Lower lobe of right lung (tissue), 2 donors: ENCODE data around the gene CARF. TPM values are rescaled to one million over a fixed set of nuclear protein-coding genes. Genes with fewer than 3 reads are reported as not detected.
A peak's percentile ranks its signal among the peaks of the same experiment; 100 is the strongest.
"Not testable (repeated sequence)": the region's sequence is repeated elsewhere in the genome, so short reads cannot be mapped to it uniquely, and the experiment has no call there.

Source experiments
- ATAC-seq, 2 donors: fragments of 200-7000 bp; cut with Tn5 transposase; one replicate each; pipeline ENCODE4 v1.9.1; 2020 to 2022; ENCODE audit warnings: mild to moderate bottlenecking in 2 of 2, moderate library complexity in 2 of 2
- DNase-seq: peaks from one replicate; pipeline ENCODE4 v3.0.0-alpha.2; 2020
- H3K27ac ChIP-seq: fragments of 200-600 bp; one replicate; pipeline ENCODE4 v1.8.0; 2022
- H3K27me3 ChIP-seq: fragments of 200-600 bp; one replicate; pipeline ENCODE4 v1.8.0; 2022; ENCODE audit warnings: low read depth
- H3K36me3 ChIP-seq: fragments of 200-600 bp; one replicate; pipeline ENCODE4 v1.8.0; 2022; ENCODE audit warnings: mild to moderate bottlenecking
- H3K4me1 ChIP-seq: fragments of 200-600 bp; one replicate; pipeline ENCODE4 v1.8.0; 2022
- H3K4me3 ChIP-seq: fragments of 200-600 bp; one replicate; pipeline ENCODE4 v1.8.0; 2022; ENCODE audit warnings: mild to moderate bottlenecking
- H3K9me3 ChIP-seq: fragments of 200-600 bp; one replicate; pipeline ENCODE4 v1.8.0; 2022
- intact Hi-C: fragments of 100-400 bp; cut with DNase I; formaldehyde crosslinking; loops from one replicate; pipeline ENCODE4 v1.11.0; 2022
- total RNA-seq: library from RNA; stranded (reverse); fragmentation: NEBNext Ultra II Directional; extraction: Animal tissue kit (Norgen Biotek cat#: 25700); gene quantifications from one replicate; pipeline ENCODE4 v1.2.1, GENCODE V29; 2021
- TF ChIP-seq, protein P1 (sequence below): fragments of 200-600 bp; IDR thresholded peaks from one replicate; pipeline ENCODE4 v1.8.0; 2022; ENCODE audit warnings: antibody characterized with exemption, mild to moderate bottlenecking
- donor health status: DM: no; HTN: yes; CAD: no; lungs with severe emphysema.

CARF gene
- total RNA-seq, 1 donor from 2014 or later = 11.4 TPM

DNA sequence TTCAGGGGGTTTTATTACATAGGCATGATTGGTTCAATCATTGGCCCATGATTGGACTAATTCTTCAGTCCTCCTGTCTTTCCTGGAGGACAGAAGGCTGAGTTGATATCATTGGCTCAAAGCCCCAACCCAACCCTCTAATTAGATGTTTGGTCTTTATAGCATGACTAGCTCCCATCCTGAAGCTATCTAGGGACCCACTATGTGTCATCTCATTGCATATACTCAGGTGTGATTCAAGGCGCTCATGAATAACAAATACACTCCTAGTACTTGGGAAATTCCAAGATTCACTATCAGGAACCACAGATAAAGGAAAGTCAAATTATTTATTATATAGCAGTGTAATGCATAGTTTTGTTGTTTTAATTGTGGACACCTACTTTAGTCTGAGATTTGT lies 77.7 kb downstream of the CARF start:
- intact Hi-C loops = no loop called here
- H3K9me3 ChIP-seq = no peaks in the 10 kb centered on the region

DNA sequence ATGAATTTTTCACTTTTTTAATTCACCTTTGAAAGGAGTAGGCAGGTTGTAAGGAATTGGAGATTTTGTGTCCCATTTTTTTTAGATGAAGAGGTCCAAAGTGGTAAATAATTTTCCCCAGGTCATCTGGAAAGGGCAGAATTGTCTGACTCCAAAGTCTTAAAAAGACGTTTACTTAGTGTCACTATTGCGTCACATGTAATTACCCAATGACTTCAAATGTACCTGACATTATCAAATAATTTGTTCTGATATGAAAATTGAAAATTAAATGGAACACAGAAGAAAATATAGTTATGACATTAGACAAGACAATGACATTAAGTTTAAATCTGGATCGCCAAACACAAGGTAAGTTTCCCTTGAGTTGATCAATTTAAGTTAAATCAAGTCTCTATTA lies 78.4 kb downstream of the CARF start:
- Histone ChIP-seq H3K27me3 (no peaks in the 10 kb centered on the region), H3K4me3 (no peak overlapping the region), H3K4me1 (no peaks in the 10 kb centered on the region), H3K27ac (no peak overlapping the region), H3K9me3 (no peaks in the 10 kb centered on the region), H3K36me3 (no peaks in the 10 kb centered on the region)
- intact Hi-C loops = no loop called here
- ATAC-seq (no peak), DNase-seq (no peak)
- TF ChIP-seq, protein P1, sequence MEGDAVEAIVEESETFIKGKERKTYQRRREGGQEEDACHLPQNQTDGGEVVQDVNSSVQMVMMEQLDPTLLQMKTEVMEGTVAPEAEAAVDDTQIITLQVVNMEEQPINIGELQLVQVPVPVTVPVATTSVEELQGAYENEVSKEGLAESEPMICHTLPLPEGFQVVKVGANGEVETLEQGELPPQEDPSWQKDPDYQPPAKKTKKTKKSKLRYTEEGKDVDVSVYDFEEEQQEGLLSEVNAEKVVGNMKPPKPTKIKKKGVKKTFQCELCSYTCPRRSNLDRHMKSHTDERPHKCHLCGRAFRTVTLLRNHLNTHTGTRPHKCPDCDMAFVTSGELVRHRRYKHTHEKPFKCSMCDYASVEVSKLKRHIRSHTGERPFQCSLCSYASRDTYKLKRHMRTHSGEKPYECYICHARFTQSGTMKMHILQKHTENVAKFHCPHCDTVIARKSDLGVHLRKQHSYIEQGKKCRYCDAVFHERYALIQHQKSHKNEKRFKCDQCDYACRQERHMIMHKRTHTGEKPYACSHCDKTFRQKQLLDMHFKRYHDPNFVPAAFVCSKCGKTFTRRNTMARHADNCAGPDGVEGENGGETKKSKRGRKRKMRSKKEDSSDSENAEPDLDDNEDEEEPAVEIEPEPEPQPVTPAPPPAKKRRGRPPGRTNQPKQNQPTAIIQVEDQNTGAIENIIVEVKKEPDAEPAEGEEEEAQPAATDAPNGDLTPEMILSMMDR = no peak

More for the DNA sequence above, 77.7 kb downstream of the CARF start:
- H3K4me3 ChIP-seq = no peak overlapping the region
- no peaks in the 10 kb centered on the region for H3K27me3 ChIP-seq
- H3K36me3 ChIP-seq = no peaks in the 10 kb centered on the region
- ATAC-seq (no peak), DNase-seq (no peak)
- H3K4me1 ChIP-seq = no peaks in the 10 kb centered on the region
- no peak overlapping the region for H3K27ac ChIP-seq
- TF ChIP-seq, protein P1 = no peak

GRCh38 chr2:202997113-202997512 lies 85.0 kb downstream of the CARF start:
- H3K36me3 ChIP-seq, intact Hi-C loops, H3K9me3 ChIP-seq, H3K27me3 ChIP-seq, H3K4me1 ChIP-seq, H3K4me3 ChIP-seq, DNase-seq, H3K27ac ChIP-seq: not testable (repeated sequence)
- ATAC-seq = peak; percentile 71 to 73

GRCh38 chr2:203002054-203002821 lies 90.2 kb downstream of the CARF start:
- TF ChIP-seq, protein P1 = no peak
- Histone ChIP-seq H3K36me3 (no peaks in the 10 kb centered on the region), H3K27me3 (no peaks in the 10 kb centered on the region)

DNA sequence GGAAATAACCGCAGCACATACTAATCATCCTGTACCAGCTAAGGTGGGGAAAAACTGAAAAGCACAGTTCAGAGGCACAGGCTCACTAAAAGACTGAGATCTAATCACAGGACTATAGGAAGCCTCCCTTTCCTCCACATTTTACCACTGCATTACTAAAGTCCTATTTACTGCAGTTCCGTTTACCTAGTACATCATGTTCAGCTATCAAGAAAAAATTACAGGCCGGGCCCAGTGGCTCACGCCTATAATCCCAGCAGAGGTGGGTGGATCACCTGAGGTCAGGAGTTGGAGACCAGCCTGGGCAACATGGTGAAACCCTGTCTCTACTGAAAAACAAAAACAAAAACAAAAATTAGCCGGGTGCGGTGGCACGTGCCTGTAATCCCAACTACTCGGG lies 91.6 kb downstream of the CARF start:
- no peaks in the 10 kb centered on the region for H3K4me1 ChIP-seq

More at GRCh38 chr2:203002054-203002821, 90.2 kb downstream of the CARF start:
- no peak overlapping the region for H3K27ac ChIP-seq
- H3K4me3 ChIP-seq = no peak overlapping the region
- intact Hi-C loops = no loop called here
- DNase-seq (no peak), ATAC-seq (peak in 1 of 2 donors; percentile 37)
- H3K4me1 ChIP-seq = no peaks in the 10 kb centered on the region
- H3K9me3 ChIP-seq = no peaks in the 10 kb centered on the region

More for the DNA sequence above, 91.6 kb downstream of the CARF start:
- ATAC-seq (no peak), DNase-seq (no peak)
- Histone ChIP-seq H3K27me3 (no peaks in the 10 kb centered on the region), H3K36me3 (no peaks in the 10 kb centered on the region), H3K4me3 (no peak overlapping the region), H3K27ac (no peak overlapping the region), H3K9me3 (no peaks in the 10 kb centered on the region)
- TF ChIP-seq, protein P1 = no peak
- intact Hi-C loops = no loop called here
